GM06990 (cell line): ENCODE data around the gene KAT6B.

Source experiments
- DNase-seq: peaks from one replicate; pipeline ENCODE4 v3.0.0-alpha.2; 2011; ENCODE audit not compliant: insufficient read length; ENCODE audit errors: extremely low read depth
- H3K27me3 ChIP-seq: replicated peaks from 2 replicates; pipeline ENCODE4 v1.6.0; 2011; ENCODE audit warnings: low read length; ENCODE audit not compliant: control insufficient read depth, insufficient read depth
- H3K36me3 ChIP-seq: 2 replicates; pipeline ENCODE4 v1.5.1; 2011; ENCODE audit warnings: low read length; ENCODE audit not compliant: control insufficient read depth, insufficient read depth
- H3K4me3 ChIP-seq: replicated peaks from 2 replicates; pipeline ENCODE4 v1.5.1; 2011; ENCODE audit warnings: low read depth, mild to moderate bottlenecking, control low read depth, low read length
- TF ChIP-seq, protein P1 (sequence below): IDR thresholded peaks from 2 replicates; pipeline ENCODE4 v1.5.1; 2011; ENCODE audit warnings: low read length, control low read depth, mild to moderate bottlenecking, inconsistent platforms; ENCODE audit not compliant: insufficient read depth, poor library complexity, severe bottlenecking

Gene KAT6B

GRCh38 chr10:74841265-74841973, 15.0 kb downstream of the KAT6B start:
- DNase-seq, result no peak
- Histone ChIP-seq H3K4me3 (no peak overlapping the region), H3K27me3 (no peaks in the 10 kb centered on the region), H3K36me3 (peaks cover 3% of the 10 kb centered on the region)
- TF ChIP-seq, protein P1, sequence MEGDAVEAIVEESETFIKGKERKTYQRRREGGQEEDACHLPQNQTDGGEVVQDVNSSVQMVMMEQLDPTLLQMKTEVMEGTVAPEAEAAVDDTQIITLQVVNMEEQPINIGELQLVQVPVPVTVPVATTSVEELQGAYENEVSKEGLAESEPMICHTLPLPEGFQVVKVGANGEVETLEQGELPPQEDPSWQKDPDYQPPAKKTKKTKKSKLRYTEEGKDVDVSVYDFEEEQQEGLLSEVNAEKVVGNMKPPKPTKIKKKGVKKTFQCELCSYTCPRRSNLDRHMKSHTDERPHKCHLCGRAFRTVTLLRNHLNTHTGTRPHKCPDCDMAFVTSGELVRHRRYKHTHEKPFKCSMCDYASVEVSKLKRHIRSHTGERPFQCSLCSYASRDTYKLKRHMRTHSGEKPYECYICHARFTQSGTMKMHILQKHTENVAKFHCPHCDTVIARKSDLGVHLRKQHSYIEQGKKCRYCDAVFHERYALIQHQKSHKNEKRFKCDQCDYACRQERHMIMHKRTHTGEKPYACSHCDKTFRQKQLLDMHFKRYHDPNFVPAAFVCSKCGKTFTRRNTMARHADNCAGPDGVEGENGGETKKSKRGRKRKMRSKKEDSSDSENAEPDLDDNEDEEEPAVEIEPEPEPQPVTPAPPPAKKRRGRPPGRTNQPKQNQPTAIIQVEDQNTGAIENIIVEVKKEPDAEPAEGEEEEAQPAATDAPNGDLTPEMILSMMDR, result no peak

- Histone ChIP-seq H3K27me3 (no peaks in the 10 kb centered on the region), H3K4me3 (no peak overlapping the region), H3K36me3 (peaks cover 3% of the 10 kb centered on the region)
- TF ChIP-seq, protein P1, result no peak
- no peak for DNase-seq
Measured at GRCh38 chr10:74842301-74842954, 16.0 kb downstream of the KAT6B start.

DNA sequence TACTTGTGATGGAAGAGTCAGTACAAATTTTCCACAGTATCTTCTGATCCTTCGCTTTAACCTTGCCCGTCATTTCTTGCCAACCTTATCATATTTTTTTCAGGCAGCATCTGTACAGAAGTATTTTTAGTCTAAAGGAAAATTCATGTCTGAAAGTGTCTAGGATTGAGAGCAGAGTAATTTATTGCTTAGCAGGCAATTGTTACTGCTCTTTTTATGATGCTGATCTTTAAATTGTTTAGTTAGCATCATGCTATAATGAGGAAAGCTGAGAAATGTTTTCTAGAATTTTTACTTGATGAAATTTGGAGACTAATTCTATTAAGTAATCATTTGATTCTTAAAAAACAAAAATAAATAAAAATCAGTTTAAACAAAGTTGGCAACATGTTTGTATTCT, 20.6 kb downstream of the KAT6B start:
- DNase-seq, result no peak
- TF ChIP-seq, protein P1, result no peak
- Histone ChIP-seq H3K36me3 (peaks cover 3% of the 10 kb centered on the region), H3K4me3 (no peak overlapping the region), H3K27me3 (no peaks in the 10 kb centered on the region)

DNA sequence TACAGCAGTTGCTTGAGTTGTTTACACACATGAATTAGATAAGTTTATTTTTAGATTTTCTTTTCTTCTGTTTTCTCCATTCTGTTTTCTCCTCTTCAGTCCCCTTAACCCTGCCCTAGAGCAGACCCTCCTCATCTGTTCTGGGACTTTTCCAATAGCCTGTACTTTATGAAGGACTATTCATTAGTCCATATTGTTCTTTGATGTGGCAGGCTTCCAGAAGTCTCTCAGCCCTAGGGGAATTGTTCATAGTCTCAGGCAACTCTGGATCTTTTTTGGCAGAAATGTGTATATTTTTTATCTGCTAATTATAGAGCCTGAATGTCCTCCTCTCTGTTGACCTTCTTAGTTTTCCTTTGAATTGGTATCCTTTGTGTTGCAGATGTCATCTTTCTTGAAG, 25.4 kb downstream of the KAT6B start:
- no peak for DNase-seq
- H3K27me3 ChIP-seq, result no peaks in the 10 kb centered on the region
- TF ChIP-seq, protein P1, result no peak
- no peak overlapping the region for H3K4me3 ChIP-seq
- H3K36me3 ChIP-seq, result no peaks in the 10 kb centered on the region

DNA sequence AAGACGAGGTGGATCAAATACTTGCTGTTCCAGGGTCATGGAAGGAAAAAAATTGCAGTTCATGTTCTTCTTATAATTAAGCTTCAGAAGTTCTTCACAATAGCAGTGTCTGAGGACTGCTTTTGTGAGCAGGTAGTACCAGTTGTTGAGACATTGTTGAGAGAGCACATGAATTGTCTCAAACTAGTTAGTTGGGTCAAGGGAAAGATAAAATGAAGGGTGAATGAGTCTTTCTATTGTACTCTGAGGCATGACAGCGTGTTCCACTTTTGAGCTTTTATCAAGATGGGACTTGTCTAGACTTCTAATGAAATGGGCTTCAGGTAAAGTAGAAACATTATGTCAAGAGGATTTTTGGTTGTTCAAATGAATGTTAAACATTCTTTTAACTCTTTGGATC, 26.0 kb downstream of the KAT6B start:
- no peaks in the 10 kb centered on the region for H3K36me3 ChIP-seq
- DNase-seq, result no peak
- no peak overlapping the region for H3K4me3 ChIP-seq
- no peaks in the 10 kb centered on the region for H3K27me3 ChIP-seq
- TF ChIP-seq, protein P1, result no peak
